Measurements from ENCODE around the gene IBA57. TPM values are rescaled to one million over a fixed set of nuclear protein-coding genes. Genes with fewer than 3 reads are reported as not detected.

IBA57 gene
- total RNA-seq, 4 donors from 2014 or later: 4.9 to 15.7 (median 12.3) TPM

DNA sequence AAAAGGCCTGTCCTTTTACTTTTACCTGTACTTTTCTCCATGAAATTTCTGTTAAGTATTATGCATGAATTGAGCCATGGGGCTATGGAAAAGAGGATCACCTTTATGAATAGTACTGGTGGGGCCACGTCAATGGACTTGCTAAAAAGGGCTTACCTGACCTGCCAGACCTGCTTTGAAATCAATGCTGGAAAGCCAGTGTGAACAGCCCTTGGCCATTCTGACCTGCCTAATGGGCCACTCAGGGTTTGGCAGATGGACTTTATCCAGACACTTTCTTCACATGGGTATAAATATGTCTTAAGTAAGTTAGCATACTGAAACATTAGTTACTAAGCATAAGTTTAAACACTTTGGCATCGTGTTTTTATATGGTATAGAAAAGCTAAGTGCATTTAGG, 33.8 kb upstream of the IBA57 start:
- no peak for ATAC-seq
- Histone ChIP-seq H3K9me3 (no peaks in the 10 kb centered on the region), H3K4me3 (no peak overlapping the region), H3K36me3 (no peaks in the 10 kb centered on the region), H3K27ac (no peak overlapping the region), H3K4me1 (peaks cover 3 to 6% of the 10 kb centered on the region in 2 donors), H3K27me3 (no peaks in the 10 kb centered on the region)
- in situ Hi-C loops (cut with MboI; ENCODE audit: low sequenced_read_pairs in 4 of 4): no loop called here
- TF ChIP-seq, protein P1, sequence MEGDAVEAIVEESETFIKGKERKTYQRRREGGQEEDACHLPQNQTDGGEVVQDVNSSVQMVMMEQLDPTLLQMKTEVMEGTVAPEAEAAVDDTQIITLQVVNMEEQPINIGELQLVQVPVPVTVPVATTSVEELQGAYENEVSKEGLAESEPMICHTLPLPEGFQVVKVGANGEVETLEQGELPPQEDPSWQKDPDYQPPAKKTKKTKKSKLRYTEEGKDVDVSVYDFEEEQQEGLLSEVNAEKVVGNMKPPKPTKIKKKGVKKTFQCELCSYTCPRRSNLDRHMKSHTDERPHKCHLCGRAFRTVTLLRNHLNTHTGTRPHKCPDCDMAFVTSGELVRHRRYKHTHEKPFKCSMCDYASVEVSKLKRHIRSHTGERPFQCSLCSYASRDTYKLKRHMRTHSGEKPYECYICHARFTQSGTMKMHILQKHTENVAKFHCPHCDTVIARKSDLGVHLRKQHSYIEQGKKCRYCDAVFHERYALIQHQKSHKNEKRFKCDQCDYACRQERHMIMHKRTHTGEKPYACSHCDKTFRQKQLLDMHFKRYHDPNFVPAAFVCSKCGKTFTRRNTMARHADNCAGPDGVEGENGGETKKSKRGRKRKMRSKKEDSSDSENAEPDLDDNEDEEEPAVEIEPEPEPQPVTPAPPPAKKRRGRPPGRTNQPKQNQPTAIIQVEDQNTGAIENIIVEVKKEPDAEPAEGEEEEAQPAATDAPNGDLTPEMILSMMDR (IDR thresholded peaks at IDR 0.05 in 4 of 5, conservative IDR thresholded peaks at IDR 0.05 in 1 of 5): no peak
- no peak for TF ChIP-seq POLR2A (IDR thresholded peaks at IDR 0.05)
- intact Hi-C loops (cut with DNase I; ENCODE audit: low total_unique reads): loop anchor here (2.0 to 5.0 kb wide), 2 partner anchors 51 to 383 kb away; no protein-coding TSS in a partner anchor
- DNase-seq: no peak

DNA sequence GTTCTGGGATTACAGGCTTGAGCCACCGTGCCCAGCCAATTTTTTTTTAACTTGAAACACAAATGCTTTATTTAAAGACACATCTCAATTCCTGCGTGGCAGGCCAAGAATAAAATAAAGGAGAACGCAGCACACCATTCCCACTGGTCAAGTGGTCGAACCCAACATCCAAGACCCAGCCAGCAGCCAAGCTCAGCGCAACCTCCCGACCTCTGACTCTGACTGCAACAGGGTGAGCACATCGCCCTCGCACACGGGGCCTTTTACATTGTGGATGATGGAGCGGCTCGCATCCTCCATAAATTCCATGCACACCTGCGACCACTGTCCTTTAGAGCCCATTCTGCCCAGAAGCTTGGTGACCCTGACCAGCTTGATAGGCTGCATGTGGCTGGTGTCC, 31.0 kb upstream of the IBA57 start:
- in situ Hi-C loops (cut with MboI; ENCODE audit: low sequenced_read_pairs in 4 of 4) (no loop called here), intact Hi-C loops (cut with DNase I; ENCODE audit: low total_unique reads) (loop anchor here (5.0 kb wide), 1 partner anchor 48 kb away; no protein-coding TSS in a partner anchor)
- ATAC-seq: no peak

DNA sequence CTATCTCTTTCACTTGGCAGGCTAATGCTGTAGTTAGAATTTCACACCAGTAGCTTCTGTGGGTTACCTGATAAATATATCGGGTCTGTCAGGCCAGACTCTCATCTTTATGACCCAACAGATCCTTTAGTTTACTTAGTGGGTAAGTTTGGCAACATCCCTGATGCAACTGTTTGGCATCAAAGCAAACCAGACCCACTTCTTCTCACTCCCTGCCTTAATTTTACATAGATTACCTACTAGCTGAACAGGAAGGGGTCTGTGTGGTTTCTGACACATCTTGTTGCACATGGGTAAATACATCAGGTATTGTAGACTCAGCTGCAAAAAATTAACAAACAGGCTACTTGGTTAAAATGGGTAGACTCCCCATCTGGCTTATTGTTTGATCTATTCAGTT, 28.7 kb upstream of the IBA57 start:
- H3K27ac ChIP-seq: no peak overlapping the region
- TF ChIP-seq, protein P1 (IDR thresholded peaks at IDR 0.05 in 4 of 5, conservative IDR thresholded peaks at IDR 0.05 in 1 of 5): no peak
- TF ChIP-seq POLR2A (IDR thresholded peaks at IDR 0.05): no peak
- no peaks in the 10 kb centered on the region for H3K27me3 ChIP-seq
- H3K4me3 ChIP-seq: no peak overlapping the region
- no peak for ATAC-seq
- DNase-seq: no peak
- in situ Hi-C loops (cut with MboI; ENCODE audit: low sequenced_read_pairs in 4 of 4) (no loop called here), intact Hi-C loops (cut with DNase I; ENCODE audit: low total_unique reads) (no loop called here)
- no peaks in the 10 kb centered on the region for H3K9me3 ChIP-seq
- H3K4me1 ChIP-seq: peaks cover 12 to 14% of the 10 kb centered on the region in 2 donors
- H3K36me3 ChIP-seq: no peaks in the 10 kb centered on the region

More for the DNA sequence above, 31.0 kb upstream of the IBA57 start:
- no peak for DNase-seq
- Histone ChIP-seq H3K4me1 (peaks cover 3 to 6% of the 10 kb centered on the region in 2 donors), H3K27me3 (no peaks in the 10 kb centered on the region), H3K27ac (no peak overlapping the region), H3K9me3 (no peaks in the 10 kb centered on the region), H3K36me3 (no peaks in the 10 kb centered on the region), H3K4me3 (no peak overlapping the region)
- TF ChIP-seq, protein P1 (IDR thresholded peaks at IDR 0.05 in 4 of 5, conservative IDR thresholded peaks at IDR 0.05 in 1 of 5): no peak
- no peak for TF ChIP-seq POLR2A (IDR thresholded peaks at IDR 0.05)

DNA sequence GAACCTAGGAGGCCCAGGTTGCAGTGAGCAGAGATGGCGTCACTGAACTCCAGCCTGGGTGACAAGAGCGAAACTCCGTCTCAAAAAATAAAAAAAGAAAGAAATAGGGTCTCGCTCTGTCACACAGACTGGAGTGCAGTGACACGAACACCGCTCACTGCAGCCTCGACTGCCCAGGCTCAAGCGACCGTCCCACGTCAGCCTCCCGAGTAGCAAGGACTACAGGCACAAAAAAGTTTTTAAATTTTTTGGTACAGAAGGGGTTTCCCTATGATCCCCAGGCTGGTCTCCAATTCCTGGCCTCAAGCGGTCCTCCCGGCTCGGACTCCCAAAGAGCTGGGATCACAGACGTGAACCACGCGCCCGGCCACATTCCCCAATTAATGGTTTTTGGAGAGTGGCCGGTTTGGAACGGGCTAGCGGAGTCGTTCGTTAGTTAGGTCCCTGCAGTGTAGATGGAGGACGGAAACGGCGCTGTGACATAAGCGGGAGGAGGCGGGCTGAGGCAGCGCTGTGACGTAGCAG, 26.1 kb upstream of the IBA57 start:
- DNase-seq (no peak), ATAC-seq (peak in 1 of 2 donors; percentile 1)
- Histone ChIP-seq H3K4me3 (peak overlapping the region; percentile 70 to 100 (median 96)), H3K36me3 (no peaks in the 10 kb centered on the region), H3K4me1 (peaks cover 32 to 36% of the 10 kb centered on the region in 2 donors), H3K27me3 (no peaks in the 10 kb centered on the region), H3K9me3 (no peaks in the 10 kb centered on the region), H3K27ac (peak overlapping the region; percentile 94 to 99 (median 96))
- in situ Hi-C loops (cut with MboI; ENCODE audit: low sequenced_read_pairs in 4 of 4) (no loop called here), intact Hi-C loops (cut with DNase I; ENCODE audit: low total_unique reads) (no loop called here)
- TF ChIP-seq POLR2A (IDR thresholded peaks at IDR 0.05): no peak
- TF ChIP-seq, protein P1 (IDR thresholded peaks at IDR 0.05 in 4 of 5, conservative IDR thresholded peaks at IDR 0.05 in 1 of 5): no peak
